RWPE2 (cell line): ENCODE data around the gene SALL4.

Source experiments
- ATAC-seq: fragments of 200-7000 bp; cut with Tn5 transposase; 3 replicates; pipeline ENCODE4 v1.9.1; 2021; ENCODE audit warnings: low read depth
- DNase-seq: peaks from one replicate; pipeline ENCODE4 v3.0.0-alpha.2; 2020; ENCODE audit warnings: low spot score
- H3K27ac ChIP-seq: fragments of 450-650 bp; 2 replicates; pipeline ENCODE4 v1.5.1; 2017; ENCODE audit warnings: mild to moderate bottlenecking; ENCODE audit not compliant: poor library complexity, severe bottlenecking
- H3K27me3 ChIP-seq: fragments of 250-450 bp; sonication (Bioruptor Pico); 2 replicates; pipeline ENCODE4 v1.5.1; 2021; ENCODE audit warnings: mild to moderate bottlenecking, moderate library complexity; ENCODE audit not compliant: insufficient read depth, poor library complexity, severe bottlenecking
- H3K36me3 ChIP-seq: fragments of 250-450 bp; sonication (Bioruptor Pico); 2 replicates; pipeline ENCODE4 v1.5.1; 2020; ENCODE audit warnings: low read depth, mild to moderate bottlenecking, moderate library complexity
- H3K4me1 ChIP-seq: fragments of 250-450 bp; sonication (Bioruptor Pico); 2 replicates; pipeline ENCODE4 v1.5.1; 2021; ENCODE audit warnings: mild to moderate bottlenecking, moderate library complexity; ENCODE audit not compliant: insufficient read depth, poor library complexity, severe bottlenecking
- H3K4me3 ChIP-seq: fragments of 250-450 bp; sonication (Bioruptor Pico); 2 replicates; pipeline ENCODE4 v1.5.1; 2021; ENCODE audit warnings: mild to moderate bottlenecking, moderate library complexity; ENCODE audit not compliant: severe bottlenecking
- H3K9me3 ChIP-seq: fragments of 250-450 bp; sonication (Bioruptor Pico); 2 replicates; pipeline ENCODE4 v1.5.1; 2021; ENCODE audit warnings: mild to moderate bottlenecking, moderate library complexity; ENCODE audit not compliant: severe bottlenecking
- CTCF ChIP-seq: fragments of 450-650 bp; IDR thresholded peaks from one replicate; pipeline ENCODE4 v1.5.1; 2017; ENCODE audit warnings: mild to moderate bottlenecking, moderate library complexity; ENCODE audit not compliant: poor library complexity, severe bottlenecking

Gene SALL4

GRCh38 chr20:51752343-51752951 is 49.9 kb downstream of the SALL4 start:
- TF ChIP-seq CTCF: no peak
- Histone ChIP-seq H3K27ac (peak overlapping the region; percentile 68), H3K9me3 (no peaks in the 10 kb centered on the region), H3K36me3 (no peaks in the 10 kb centered on the region), H3K4me3 (no peak overlapping the region), H3K4me1 (peaks cover 38% of the 10 kb centered on the region), H3K27me3 (no peaks in the 10 kb centered on the region)
- ATAC-seq (peak; percentile 67), DNase-seq (no peak)

- ATAC-seq: no peak
- H3K9me3 ChIP-seq: no peaks in the 10 kb centered on the region
Observed at GRCh38 chr20:51750770-51751388, 51.4 kb downstream of the SALL4 start.

GRCh38 chr20:51750037-51750769 is 52.1 kb downstream of the SALL4 start:
- no peak for TF ChIP-seq CTCF
- Histone ChIP-seq H3K4me1 (peaks cover 38% of the 10 kb centered on the region), H3K36me3 (no peaks in the 10 kb centered on the region), H3K27ac (peak overlapping the region; percentile 57), H3K27me3 (no peaks in the 10 kb centered on the region), H3K9me3 (no peaks in the 10 kb centered on the region), H3K4me3 (no peak overlapping the region)
- DNase-seq (peak; percentile 100), ATAC-seq (peak; percentile 93)

More at GRCh38 chr20:51750770-51751388, 51.4 kb downstream of the SALL4 start:
- H3K36me3 ChIP-seq: no peaks in the 10 kb centered on the region
- H3K27ac ChIP-seq: peak overlapping the region; percentile 57
- DNase-seq: no peak
- no peak for TF ChIP-seq CTCF
- H3K4me3 ChIP-seq: no peak overlapping the region
- H3K27me3 ChIP-seq: no peaks in the 10 kb centered on the region
- H3K4me1 ChIP-seq: peaks cover 38% of the 10 kb centered on the region

- Histone ChIP-seq H3K9me3 (no peaks in the 10 kb centered on the region), H3K4me3 (no peak overlapping the region), H3K27ac (peak overlapping the region; percentile 57), H3K36me3 (no peaks in the 10 kb centered on the region), H3K27me3 (no peaks in the 10 kb centered on the region), H3K4me1 (peaks cover 41% of the 10 kb centered on the region)
- peak; percentile 30 for ATAC-seq
- TF ChIP-seq CTCF: no peak
- DNase-seq: no peak
Observed at GRCh38 chr20:51749674-51750036, 52.7 kb downstream of the SALL4 start.
